Esophagus muscularis mucosa (tissue), 4 donors: Measurements from ENCODE around the gene PEA15. TPM values are rescaled to one million over a fixed set of nuclear protein-coding genes. Genes with fewer than 3 reads are reported as not detected.

Experiments
- DNase-seq: peaks from one replicate; pipeline ENCODE4 v3.0.0-alpha.2; 2017; ENCODE audit errors: extremely low spot score
- H3K27ac ChIP-seq, 4 donors: fragments of 200-600 bp; sonication (generic); replicated peaks in 1 of 4; 1 replicate in 3 of 4; 2 replicates in 1 of 4; pipeline ENCODE4 v1.5.1; 2016 to 2019; ENCODE audit warnings: mild to moderate bottlenecking in 1 of 4
- H3K27me3 ChIP-seq, 4 donors: fragments of 200-600 bp; sonication (generic); one replicate each; pipeline versions ENCODE4 v1.5.1 to v1.6.0; 2016 to 2019
- H3K36me3 ChIP-seq, 4 donors: fragments of 200-600 bp; sonication (generic); one replicate each; pipeline ENCODE4 v1.5.1; 2016 to 2019
- H3K4me1 ChIP-seq, 4 donors: fragments of 200-600 bp; sonication (generic); one replicate each; pipeline ENCODE4 v1.5.1; 2016 to 2019
- H3K4me3 ChIP-seq, 4 donors: fragments of 200-600 bp; sonication (generic); 1 replicate in 2 of 4; 2 replicates in 2 of 4; pipeline ENCODE4 v1.5.1; 2016 to 2019; ENCODE audit warnings: mild to moderate bottlenecking in 4 of 4, moderate library complexity in 1 of 4
- H3K9me3 ChIP-seq, 4 donors: fragments of 200-600 bp; sonication (generic); 1 replicate in 3 of 4; 2 replicates in 1 of 4; pipeline ENCODE4 v1.5.1; 2016 to 2019
- EP300 ChIP-seq: sonication (generic); formaldehyde crosslinking; IDR thresholded peaks from one replicate; pipeline ENCODE4 v1.6.1; 2017; ENCODE audit warnings: antibody characterized with exemption
- POLR2A ChIP-seq: fragments of 450-650 bp; IDR thresholded peaks from one replicate; pipeline ENCODE4 v1.6.1; 2017; ENCODE audit warnings: antibody characterized with exemption, moderate library complexity, mild to moderate bottlenecking, low read depth
- POLR2AphosphoS5 ChIP-seq, 2 donors: sonication (generic); formaldehyde crosslinking; IDR thresholded peaks; one replicate each; pipeline ENCODE4 v1.6.1; 2017; ENCODE audit warnings: antibody characterized with exemption in 2 of 2
- WGBS: methylation state at CpG from one replicate; pipeline ENCODE4 v1.1.5; 2018; 5-methylcytosine and 5-hydroxymethylcytosine counted together
- intact Hi-C: fragments of 100-400 bp; cut with DNase I; formaldehyde crosslinking; loops from one replicate; pipeline ENCODE4 v1.15.1; 2023
- total RNA-seq, 4 donors: library from RNA; depleted of rRNA; stranded (reverse); fragments of >200 nt; gene quantifications; one replicate each; pipeline versions ENCODE4 v1.1.0 to v1.2.1, GENCODE V29; 2016
- TF ChIP-seq, protein P1 (sequence below), 3 experiments: fragments of 200-600 bp in 2 of 3; fragments of 450-650 bp in 1 of 3; sonication (generic) in 2 of 3; IDR thresholded peaks; one replicate each; pipeline ENCODE4 v1.5.1; 2017 to 2019; ENCODE audit warnings: antibody characterized with exemption in 3 of 3, mild to moderate bottlenecking in 2 of 3, moderate library complexity in 1 of 3

The PEA15 gene
- total RNA-seq, 4 donors from 2014 or later = 161 to 286 (median 239) TPM

DNA sequence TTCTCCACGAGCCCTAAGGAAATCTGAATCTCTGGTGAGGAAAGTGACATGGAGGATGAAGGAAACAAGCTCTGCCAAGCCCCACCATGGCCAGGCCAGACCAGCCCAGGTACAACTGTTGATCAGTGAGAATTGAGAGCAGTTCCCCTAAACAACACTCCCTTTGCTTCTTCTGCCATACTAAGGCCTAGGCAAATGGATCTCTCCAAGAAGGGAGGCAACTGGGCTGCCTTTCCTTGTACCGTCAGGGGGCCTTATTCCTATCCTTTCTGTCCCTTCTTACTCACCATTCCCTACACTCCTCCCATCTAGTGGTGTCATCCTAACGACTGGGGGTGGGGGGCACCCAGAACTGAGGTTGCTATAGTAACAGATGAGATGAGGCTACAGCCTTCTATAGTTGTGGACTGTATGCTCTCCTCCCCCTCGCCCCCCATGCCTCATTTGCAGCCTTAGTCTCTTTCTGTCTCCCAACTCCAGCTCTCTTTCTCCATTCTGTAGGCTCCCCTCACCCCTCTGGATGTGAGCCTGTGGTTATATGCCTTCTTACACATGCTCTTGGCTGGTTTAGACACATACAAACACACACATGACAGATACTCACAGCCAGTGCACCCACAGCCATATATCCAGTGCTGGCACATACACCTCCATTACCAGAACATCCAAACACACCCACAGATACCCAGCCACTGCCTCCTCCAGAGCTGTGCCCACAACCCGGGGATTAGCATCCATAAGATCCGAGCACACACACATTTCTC lies 3.6 kb downstream of the PEA15 start:
- no peak for TF ChIP-seq EP300
- H3K36me3 ChIP-seq = peaks cover 22 to 49% (median 47%) of the 10 kb centered on the region in 4 donors
- H3K27me3 ChIP-seq = no peaks in the 10 kb centered on the region
- intact Hi-C loops = loop anchor here (5.0 kb wide), 1 partner anchor 39 kb away; no protein-coding TSS in a partner anchor
- no peaks in the 10 kb centered on the region for H3K9me3 ChIP-seq
- peaks cover 61 to 68% (median 63%) of the 10 kb centered on the region in 4 donors for H3K4me1 ChIP-seq
- H3K4me3 ChIP-seq = peak overlapping the region in 1 of 4 donors; percentile 3
- 72% methylated on average over 6 of the region's 6 CpGs for WGBS
- no peak for DNase-seq
- peak overlapping the region; percentile 89 to 96 (median 91) for H3K27ac ChIP-seq

DNA sequence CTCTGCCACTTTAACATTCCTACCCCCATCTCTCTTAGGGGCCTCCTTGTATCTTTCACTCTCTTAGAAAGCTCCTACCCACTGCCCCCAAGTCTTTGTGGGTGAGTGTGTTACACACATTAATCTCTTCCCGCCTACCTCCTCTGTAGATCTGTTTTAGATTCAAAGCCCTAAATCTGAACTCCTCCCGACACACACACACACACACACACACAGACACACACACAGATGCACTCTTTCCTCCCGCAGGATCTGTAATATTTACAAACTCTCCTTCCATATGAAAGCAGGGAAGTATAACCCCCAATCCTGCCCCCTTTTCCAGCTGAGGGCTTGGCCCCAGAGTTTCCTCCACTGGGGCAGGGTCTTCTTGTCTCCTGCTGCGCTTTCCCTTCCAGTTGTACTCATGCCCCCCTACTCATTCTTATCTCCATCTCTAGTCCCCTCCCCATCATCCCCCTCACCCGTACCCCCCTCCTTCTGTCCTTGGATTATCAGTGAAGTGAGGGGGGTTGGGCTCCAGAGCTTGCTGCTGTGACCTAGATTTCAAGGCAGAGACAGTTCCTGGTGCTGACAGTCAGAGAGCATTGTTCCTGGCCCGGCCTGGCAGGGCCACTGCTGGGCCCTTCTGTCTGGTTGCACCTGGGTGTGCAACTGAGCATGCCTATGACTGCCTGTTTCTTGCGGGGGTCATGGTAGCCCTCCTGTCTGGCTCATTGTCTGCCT lies 4.3 kb downstream of the PEA15 start:
- Histone ChIP-seq H3K9me3 (no peaks in the 10 kb centered on the region), H3K27me3 (no peaks in the 10 kb centered on the region), H3K27ac (peak overlapping the region; percentile 89 to 96 (median 91)), H3K36me3 (peaks cover 29 to 56% (median 55%) of the 10 kb centered on the region in 4 donors), H3K4me3 (no peak overlapping the region), H3K4me1 (peaks cover 59 to 66% (median 63%) of the 10 kb centered on the region in 4 donors)
- 37% methylated on average over 7 of the region's 7 CpGs for WGBS
- intact Hi-C loops = loop anchor here (5.0 kb wide), 1 partner anchor 38 kb away; no protein-coding TSS in a partner anchor
- TF ChIP-seq, protein P1, sequence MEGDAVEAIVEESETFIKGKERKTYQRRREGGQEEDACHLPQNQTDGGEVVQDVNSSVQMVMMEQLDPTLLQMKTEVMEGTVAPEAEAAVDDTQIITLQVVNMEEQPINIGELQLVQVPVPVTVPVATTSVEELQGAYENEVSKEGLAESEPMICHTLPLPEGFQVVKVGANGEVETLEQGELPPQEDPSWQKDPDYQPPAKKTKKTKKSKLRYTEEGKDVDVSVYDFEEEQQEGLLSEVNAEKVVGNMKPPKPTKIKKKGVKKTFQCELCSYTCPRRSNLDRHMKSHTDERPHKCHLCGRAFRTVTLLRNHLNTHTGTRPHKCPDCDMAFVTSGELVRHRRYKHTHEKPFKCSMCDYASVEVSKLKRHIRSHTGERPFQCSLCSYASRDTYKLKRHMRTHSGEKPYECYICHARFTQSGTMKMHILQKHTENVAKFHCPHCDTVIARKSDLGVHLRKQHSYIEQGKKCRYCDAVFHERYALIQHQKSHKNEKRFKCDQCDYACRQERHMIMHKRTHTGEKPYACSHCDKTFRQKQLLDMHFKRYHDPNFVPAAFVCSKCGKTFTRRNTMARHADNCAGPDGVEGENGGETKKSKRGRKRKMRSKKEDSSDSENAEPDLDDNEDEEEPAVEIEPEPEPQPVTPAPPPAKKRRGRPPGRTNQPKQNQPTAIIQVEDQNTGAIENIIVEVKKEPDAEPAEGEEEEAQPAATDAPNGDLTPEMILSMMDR (IDR thresholded peaks at IDR 0.05) = no peak
- TF ChIP-seq POLR2AphosphoS5 (IDR thresholded peaks at IDR 0.05) = peak in 1 of 2 donors; percentile 27
- no peak for DNase-seq

DNA sequence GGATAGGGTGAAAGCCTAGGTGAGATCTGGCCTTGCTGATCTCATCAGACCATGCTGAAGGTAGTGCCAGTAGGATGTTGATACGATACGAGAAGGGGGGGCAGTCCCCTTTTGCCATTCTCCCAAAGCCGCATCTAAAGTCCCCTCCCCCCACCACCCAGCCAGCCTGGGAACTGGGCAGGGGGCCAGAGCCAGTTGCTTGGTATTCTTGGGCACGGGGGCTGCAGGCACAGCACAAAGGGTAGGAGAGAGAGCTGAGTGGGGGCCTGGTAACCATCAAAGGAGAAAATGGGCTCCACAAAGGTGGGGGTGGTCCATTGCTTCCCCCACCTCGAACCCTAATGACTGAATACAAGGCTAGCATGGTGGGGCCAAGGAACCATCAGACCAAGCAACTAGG lies 5.4 kb downstream of the PEA15 start:
- Histone ChIP-seq H3K36me3 (peaks cover 37 to 67% (median 65%) of the 10 kb centered on the region in 4 donors), H3K4me1 (peaks cover 53 to 66% (median 57%) of the 10 kb centered on the region in 4 donors), H3K27ac (peak overlapping the region; percentile 38 to 96 (median 91)), H3K4me3 (no peak overlapping the region), H3K9me3 (no peaks in the 10 kb centered on the region), H3K27me3 (no peaks in the 10 kb centered on the region)
- TF ChIP-seq POLR2AphosphoS5 (IDR thresholded peaks at IDR 0.05) (no peak), EP300 (no peak), POLR2A (no peak)
- TF ChIP-seq, protein P1 (IDR thresholded peaks at IDR 0.05) = no peak
- intact Hi-C loops = no loop called here
- WGBS = 53% methylated on average over 4 of the region's 5 CpGs
- DNase-seq = no peak

DNA sequence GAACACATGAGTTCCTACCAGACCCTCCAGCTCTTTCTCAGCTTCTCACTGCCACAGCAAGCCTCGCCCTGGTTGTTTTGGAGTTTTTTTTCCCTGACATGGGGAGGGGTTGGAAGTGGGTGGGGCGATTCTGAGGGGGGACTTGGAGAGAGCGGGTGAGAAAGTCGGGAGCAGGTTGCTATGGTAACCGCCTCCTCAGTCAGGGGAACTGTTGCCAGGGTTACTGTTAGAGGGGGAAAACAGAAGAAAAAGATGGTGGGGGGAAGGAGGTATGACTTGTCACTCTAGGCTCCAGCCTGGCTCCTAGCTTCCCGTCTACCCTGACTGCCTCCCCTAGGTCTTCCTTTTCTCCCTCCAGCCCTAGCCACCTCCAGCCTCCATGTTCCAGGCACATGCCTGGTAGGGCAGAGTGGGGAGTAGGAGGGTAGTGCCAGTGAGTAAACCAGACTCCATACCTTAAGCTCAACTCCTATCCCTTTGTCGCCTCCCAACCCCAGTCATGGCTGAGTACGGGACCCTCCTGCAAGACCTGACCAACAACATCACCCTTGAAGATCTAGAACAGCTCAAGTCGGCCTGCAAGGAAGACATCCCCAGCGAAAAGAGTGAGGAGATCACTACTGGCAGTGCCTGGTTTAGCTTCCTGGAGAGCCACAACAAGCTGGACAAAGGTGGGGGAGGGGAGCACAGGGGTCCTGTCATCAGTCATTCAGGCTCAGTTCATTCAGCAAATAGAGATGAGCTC lies 6.0 kb downstream of the PEA15 start:
- Histone ChIP-seq H3K27me3 (no peaks in the 10 kb centered on the region), H3K4me1 (peaks cover 50 to 68% (median 54%) of the 10 kb centered on the region in 4 donors), H3K9me3 (no peaks in the 10 kb centered on the region), H3K4me3 (no peak overlapping the region), H3K36me3 (peaks cover 43 to 74% (median 72%) of the 10 kb centered on the region in 4 donors), H3K27ac (peak overlapping the region; percentile 38 to 96 (median 91))
- WGBS = 70% methylated on average over 9 of the region's 10 CpGs
- TF ChIP-seq POLR2AphosphoS5 (IDR thresholded peaks at IDR 0.05) = no peak
- TF ChIP-seq, protein P1 (IDR thresholded peaks at IDR 0.05) = no peak
- TF ChIP-seq POLR2A = no peak
- TF ChIP-seq EP300 = no peak
- no peak for DNase-seq
- intact Hi-C loops = no loop called here
